Mesenchymal stem cell (in vitro differentiated cells and primary cell): ENCODE results near the gene DOC2B.
"Not testable (repeated sequence)": the region's sequence is repeated elsewhere in the genome, so short reads cannot be mapped to it uniquely, and the experiment has no call there.

Source experiments
- DNase-seq: peaks from one replicate; pipeline ENCODE4 v3.0.0-alpha.2; 2013
- H2AFZ ChIP-seq: one replicate; pipeline ENCODE4 v1.6.1; 2013; ENCODE audit warnings: low read depth, mild to moderate bottlenecking, control low read depth, inconsistent platforms, low read length, moderate library complexity
- H2AK5ac ChIP-seq: 2 replicates; pipeline ENCODE4 v1.6.1; 2013; ENCODE audit warnings: low read length, moderate library complexity, mild to moderate bottlenecking, inconsistent platforms; ENCODE audit not compliant: severe bottlenecking
- H2BK120ac ChIP-seq: one replicate; pipeline ENCODE4 v1.6.1; 2013; ENCODE audit warnings: low read depth, mild to moderate bottlenecking, inconsistent platforms, low read length, moderate library complexity
- H2BK12ac ChIP-seq, 2 experiments: one replicate each; pipeline ENCODE4 v1.6.1; 2013; ENCODE audit warnings: inconsistent platforms in 2 of 2, low read length in 2 of 2, mild to moderate bottlenecking in 2 of 2, moderate library complexity in 2 of 2, control low read depth in 1 of 2
- H2BK15ac ChIP-seq: one replicate; pipeline ENCODE4 v1.6.1; 2013; ENCODE audit warnings: mild to moderate bottlenecking, low read depth, inconsistent platforms; ENCODE audit not compliant: poor library complexity, severe bottlenecking
- H2BK5ac ChIP-seq: 2 replicates; pipeline ENCODE4 v1.6.1; 2013; ENCODE audit warnings: low read depth, mild to moderate bottlenecking, low read length, control low read depth, inconsistent platforms; ENCODE audit not compliant: poor library complexity, severe bottlenecking
- H3K14ac ChIP-seq, 2 experiments: one replicate each; pipeline ENCODE4 v1.6.1; 2013; ENCODE audit warnings: inconsistent platforms in 2 of 2, low read length in 2 of 2, control low read depth in 1 of 2, mild to moderate bottlenecking in 1 of 2, moderate library complexity in 1 of 2
- H3K18ac ChIP-seq, 2 experiments: one replicate each; pipeline ENCODE4 v1.6.1; 2013; ENCODE audit warnings: inconsistent platforms in 2 of 2, low read length in 2 of 2, control low read depth in 1 of 2, low read depth in 1 of 2, mild to moderate bottlenecking in 1 of 2
- H3K23ac ChIP-seq, 2 experiments: one replicate each; pipeline ENCODE4 v1.6.1; 2013; ENCODE audit warnings: inconsistent platforms in 2 of 2, low read length in 2 of 2, mild to moderate bottlenecking in 2 of 2, moderate library complexity in 2 of 2, control low read depth in 1 of 2
- H3K27ac ChIP-seq: 2 replicates; pipeline ENCODE4 v1.5.1; 2013; ENCODE audit warnings: mild to moderate bottlenecking, moderate library complexity, low read length, control low read depth, inconsistent platforms; ENCODE audit not compliant: poor library complexity, severe bottlenecking
- H3K27me3 ChIP-seq, 2 experiments: 2 replicates each; pipeline versions ENCODE4 v1.6.1 to v1.7.0; 2013; ENCODE audit warnings: low read length in 2 of 2, mild to moderate bottlenecking in 2 of 2, moderate library complexity in 2 of 2, control low read depth in 1 of 2, inconsistent platforms in 1 of 2; ENCODE audit not compliant: control insufficient read depth in 1 of 2, insufficient read depth in 1 of 2
- H3K36me3 ChIP-seq, 2 experiments: 2 replicates each; pipeline versions ENCODE4 v1.6.1 to v1.7.0; 2013; ENCODE audit warnings: low read length in 2 of 2, control low read depth in 1 of 2, inconsistent platforms in 1 of 2, low read depth in 1 of 2, mild to moderate bottlenecking in 1 of 2; ENCODE audit not compliant: insufficient read depth in 2 of 2, control insufficient read depth in 1 of 2
- H3K4ac ChIP-seq, 2 experiments: one replicate each; pipeline ENCODE4 v1.6.1; 2013; ENCODE audit warnings: inconsistent platforms in 2 of 2, low read length in 2 of 2, mild to moderate bottlenecking in 2 of 2, moderate library complexity in 2 of 2, control low read depth in 1 of 2, low read depth in 1 of 2
- H3K4me1 ChIP-seq: 2 replicates; pipeline ENCODE4 v1.6.1; 2013; ENCODE audit warnings: low read depth, low read length, control low read depth; ENCODE audit not compliant: control insufficient read depth, insufficient read depth
- H3K4me2 ChIP-seq: 2 replicates; pipeline ENCODE4 v1.6.1; 2013; ENCODE audit warnings: low read length, mild to moderate bottlenecking, inconsistent platforms; ENCODE audit not compliant: poor library complexity, severe bottlenecking
- H3K4me3 ChIP-seq, 2 experiments: 2 replicates each; pipeline versions ENCODE4 v1.5.1 to v1.7.0; 2013; ENCODE audit warnings: low read length in 2 of 2, mild to moderate bottlenecking in 2 of 2, control low read depth in 1 of 2, low read depth in 1 of 2; ENCODE audit not compliant: insufficient read depth in 1 of 2
- H3K79me1 ChIP-seq: replicated peaks from 2 replicates; pipeline ENCODE4 v1.6.1; 2013; ENCODE audit warnings: mild to moderate bottlenecking, control low read depth, low read length, inconsistent platforms; ENCODE audit not compliant: poor library complexity, severe bottlenecking
- H3K9ac ChIP-seq: 2 replicates; pipeline ENCODE4 v1.7.0; 2013; ENCODE audit warnings: mild to moderate bottlenecking, low read length, moderate library complexity
- H3K9me3 ChIP-seq: 2 replicates; pipeline ENCODE4 v1.7.0; 2013; ENCODE audit warnings: mild to moderate bottlenecking, low read length; ENCODE audit not compliant: control insufficient read depth
- H4K8ac ChIP-seq: one replicate; pipeline ENCODE4 v1.6.1; 2013; ENCODE audit warnings: inconsistent platforms, mild to moderate bottlenecking, low read length, moderate library complexity
- H4K91ac ChIP-seq: one replicate; pipeline ENCODE4 v1.6.1; 2013; ENCODE audit warnings: mild to moderate bottlenecking, low read length, inconsistent platforms
- WGBS: methylation state at CpG from one replicate; pipeline ENCODE4 v1.1.7; 2013; ENCODE audit warnings: mixed read lengths; 5-methylcytosine and 5-hydroxymethylcytosine counted together

DOC2B gene

DNA sequence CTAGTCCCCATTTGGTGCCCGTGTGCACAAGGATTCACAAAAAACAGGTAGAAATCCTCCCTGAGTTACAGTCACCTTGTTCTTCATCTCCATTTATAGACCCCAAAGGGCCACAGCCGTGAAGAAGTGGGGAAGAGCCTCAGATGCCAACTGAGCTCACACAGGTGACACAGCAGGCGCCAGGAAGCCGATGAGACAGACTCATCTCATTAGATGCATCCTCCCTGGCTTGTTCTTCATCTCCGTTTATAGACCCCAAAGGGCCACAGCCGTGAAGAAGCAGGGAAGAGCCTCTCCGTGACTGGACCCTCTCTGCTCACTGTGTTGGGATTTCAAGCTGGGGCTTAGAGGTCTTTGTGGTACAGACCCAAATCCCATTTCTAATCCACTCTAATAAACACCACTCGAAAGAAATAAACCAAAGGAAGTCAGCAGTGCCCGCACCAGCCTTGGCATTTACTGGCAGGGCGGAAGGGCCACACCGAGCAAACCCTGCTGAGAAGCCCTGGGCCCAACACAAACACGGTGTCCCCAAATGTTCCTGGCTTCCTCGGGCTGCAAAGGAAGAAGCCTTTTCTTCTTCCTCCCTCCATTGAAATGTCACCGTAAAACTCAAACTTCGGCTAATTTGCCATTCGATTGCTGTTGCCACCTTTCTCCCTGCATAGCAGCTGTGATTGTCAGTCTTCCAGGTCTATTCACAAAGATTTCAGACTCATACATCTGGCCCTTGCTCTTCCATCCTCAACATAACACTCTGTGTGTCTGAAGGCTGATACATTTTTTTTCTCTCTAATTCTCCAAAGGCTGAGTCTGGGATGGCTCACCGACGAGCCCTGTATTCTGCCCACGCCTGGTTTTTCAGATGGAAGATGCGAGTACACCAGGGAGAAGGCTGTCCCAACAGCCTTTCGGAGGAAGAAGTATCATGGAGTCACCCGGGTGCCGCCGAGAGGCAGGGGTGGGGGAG, 44.9 kb upstream of the DOC2B start:
- Histone ChIP-seq H3K9ac (no peak overlapping the region), H3K4me1 (peaks cover 18% of the 10 kb centered on the region), H4K91ac (no peak overlapping the region), H4K8ac (no peak overlapping the region), H3K36me3 (peaks cover 0 to 3% of the 10 kb centered on the region in 2 experiments), H3K4me3 (no peak overlapping the region), H3K27ac (no peak overlapping the region), H3K23ac (no peak overlapping the region), H3K9me3 (no peaks in the 10 kb centered on the region), H2AK5ac (no peak overlapping the region), H3K4ac (no peak overlapping the region), H3K27me3 (peaks cover 0 to 23% of the 10 kb centered on the region in 2 experiments), H2BK12ac (no peak overlapping the region), H3K4me2 (no peak overlapping the region), H2BK15ac (no peak overlapping the region), H2BK120ac (no peak overlapping the region), H3K14ac (no peak overlapping the region), H3K18ac (no peak overlapping the region), H2AFZ (no peak overlapping the region), H3K79me1 (no peaks in the 10 kb centered on the region), H2BK5ac (no peak overlapping the region)
- 87% methylated on average over 24 of the region's 24 CpGs for WGBS
- no peak for DNase-seq

DNA sequence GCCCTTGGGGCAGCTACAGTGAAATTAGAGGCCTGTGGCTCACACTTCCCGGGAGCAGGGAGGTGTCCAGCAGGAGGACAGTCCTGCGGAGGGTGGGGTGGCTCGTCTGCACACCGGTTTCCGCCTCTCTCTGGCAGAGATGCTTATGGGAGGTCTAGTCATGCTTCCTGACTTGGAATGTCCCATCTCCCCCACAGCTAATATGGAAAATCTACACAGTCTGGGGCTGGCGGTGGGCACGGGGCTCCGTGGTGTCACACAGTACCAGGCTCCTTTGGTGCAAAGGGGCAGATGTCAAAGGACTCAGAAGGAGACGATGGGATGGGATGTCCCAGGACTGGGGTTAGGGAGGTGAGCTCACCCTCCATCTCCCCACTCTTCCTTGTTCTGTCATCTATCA, 44.1 kb upstream of the DOC2B start:
- Histone ChIP-seq H3K9me3 (no peaks in the 10 kb centered on the region), H3K79me1 (no peaks in the 10 kb centered on the region), H3K4me1 (peaks cover 13% of the 10 kb centered on the region), H3K4ac (no peak overlapping the region), H3K4me3 (no peak overlapping the region), H3K23ac (no peak overlapping the region), H3K9ac (no peak overlapping the region), H2BK5ac (no peak overlapping the region), H2AFZ (no peak overlapping the region), H4K91ac (no peak overlapping the region), H3K4me2 (no peak overlapping the region), H3K27me3 (peaks cover 0 to 23% of the 10 kb centered on the region in 2 experiments), H2BK12ac (no peak overlapping the region), H3K14ac (no peak overlapping the region), H2BK15ac (no peak overlapping the region), H3K18ac (no peak overlapping the region), H4K8ac (no peak overlapping the region), H3K36me3 (no peaks in the 10 kb centered on the region), H3K27ac (no peak overlapping the region), H2BK120ac (no peak overlapping the region), H2AK5ac (no peak overlapping the region)
- DNase-seq, result no peak
- 94% methylated on average over 6 of the region's 9 CpGs for WGBS

DNA sequence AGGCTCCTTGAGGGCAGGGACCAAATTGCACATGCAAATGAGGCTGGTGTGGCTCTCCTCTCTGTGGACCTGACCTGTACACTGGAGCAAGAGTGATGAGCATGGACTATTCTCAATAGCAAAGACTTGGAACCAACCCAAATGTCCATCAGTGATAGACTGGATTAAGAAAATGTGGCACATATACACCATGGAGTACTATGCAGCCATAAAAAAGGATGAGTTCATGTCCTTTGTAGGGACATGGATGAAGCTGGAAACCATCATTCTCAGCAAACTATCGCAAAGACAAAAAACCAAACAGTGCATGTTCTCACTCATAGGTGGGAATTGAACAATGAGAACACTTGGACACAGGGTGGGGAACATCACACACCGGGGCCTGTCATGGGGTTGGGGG, 43.1 kb upstream of the DOC2B start:
- not testable (repeated sequence) for H3K9ac ChIP-seq, H3K14ac ChIP-seq, H2AK5ac ChIP-seq, H3K18ac ChIP-seq, H3K27ac ChIP-seq, H3K4me2 ChIP-seq, H3K4me3 ChIP-seq, H3K79me1 ChIP-seq, H2BK120ac ChIP-seq, H3K4ac ChIP-seq, H2BK15ac ChIP-seq, H3K9me3 ChIP-seq, H4K91ac ChIP-seq, H3K23ac ChIP-seq, H2BK12ac ChIP-seq, H4K8ac ChIP-seq, H2AFZ ChIP-seq, H2BK5ac ChIP-seq, DNase-seq, H3K36me3 ChIP-seq, H3K4me1 ChIP-seq
- H3K27me3 ChIP-seq, result peaks cover 0 to 23% of the 10 kb centered on the region in 2 experiments
- 90% methylated on average over 1 of the region's 2 CpGs for WGBS

DNA sequence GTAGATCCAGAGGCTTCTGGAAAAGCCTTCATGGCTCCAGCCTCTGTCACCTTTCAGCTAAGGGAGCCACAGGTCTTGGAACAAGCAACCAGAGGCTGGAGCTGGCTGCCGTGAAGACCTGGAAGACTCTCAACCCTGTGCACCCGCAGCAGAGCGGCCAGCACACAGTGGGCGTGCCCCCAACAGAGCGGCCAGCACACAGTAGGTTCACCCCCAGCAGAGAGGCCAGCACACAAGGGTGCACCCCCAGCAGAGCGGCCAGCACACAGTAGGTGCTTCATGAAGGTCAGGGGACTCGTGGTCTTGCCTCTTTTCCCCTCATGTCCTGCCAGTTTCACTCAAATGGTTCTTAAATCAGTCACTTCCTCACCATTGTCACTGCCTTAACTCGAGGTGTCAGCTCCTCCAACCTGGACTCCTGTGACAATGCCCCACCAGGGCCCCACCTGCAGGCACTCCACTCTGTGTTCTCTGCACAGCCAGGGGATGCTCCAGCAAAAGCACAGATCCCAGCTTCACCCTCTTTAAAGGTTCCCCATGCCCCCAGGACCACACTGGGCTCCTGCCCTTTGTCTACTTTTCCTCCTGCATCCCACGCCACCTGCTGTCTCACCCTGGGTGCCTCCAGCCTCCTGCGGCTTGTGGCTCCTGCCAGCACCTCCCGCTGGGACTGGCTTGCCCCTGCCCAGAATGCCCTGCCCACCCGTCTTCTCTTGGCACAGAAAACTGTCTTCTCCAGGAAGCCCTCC, 42.4 kb upstream of the DOC2B start:
- Histone ChIP-seq H3K9me3 (no peaks in the 10 kb centered on the region), H3K27ac (no peak overlapping the region), H4K91ac (no peak overlapping the region), H3K4me3 (no peak overlapping the region), H3K79me1 (peaks cover 4% of the 10 kb centered on the region), H4K8ac (no peak overlapping the region), H3K18ac (no peak overlapping the region), H2AK5ac (no peak overlapping the region), H3K4me1 (peaks cover 4% of the 10 kb centered on the region), H2AFZ (no peak overlapping the region), H3K9ac (no peak overlapping the region), H3K4ac (no peak overlapping the region), H2BK12ac (no peak overlapping the region), H3K23ac (no peak overlapping the region), H2BK120ac (no peak overlapping the region), H2BK15ac (no peak overlapping the region), H3K4me2 (no peak overlapping the region), H2BK5ac (no peak overlapping the region), H3K27me3 (peaks cover 0 to 17% of the 10 kb centered on the region in 2 experiments), H3K36me3 (no peaks in the 10 kb centered on the region), H3K14ac (no peak overlapping the region)
- 88% methylated on average over 12 of the region's 12 CpGs for WGBS
- DNase-seq, result no peak
